GM12878 (cell line): Measurements from ENCODE around the gene COL18A1.

ENCODE experiments used
- BCL11A ChIP-seq: IDR thresholded peaks from 2 replicates; pipeline ENCODE4 v1.6.1; 2011; ENCODE audit warnings: low read depth, low read length
- EGR1 ChIP-seq, 2 experiments: IDR thresholded peaks; 1 replicate in 1 of 2; 2 replicates in 1 of 2; pipeline ENCODE4 v1.6.1; 2011 to 2012; ENCODE audit warnings: low read depth in 2 of 2, low read length in 2 of 2, borderline replicate concordance in 1 of 2, mild to moderate bottlenecking in 1 of 2, moderate library complexity in 1 of 2
- NFXL1 ChIP-seq: fragments of 450-650 bp; IDR thresholded peaks from 2 replicates; pipeline ENCODE4 v1.6.1; 2017; ENCODE audit warnings: antibody characterized with exemption, mild to moderate bottlenecking, borderline replicate concordance
- POLR2A ChIP-seq: IDR thresholded peaks from 2 replicates; pipeline ENCODE4 v1.6.1; 2011; ENCODE audit warnings: low read depth, mild to moderate bottlenecking, low read length
- ZSCAN29 ChIP-seq: fragments of 450-650 bp; IDR thresholded peaks from 2 replicates; pipeline ENCODE4 v1.6.1; 2017; ENCODE audit warnings: mild to moderate bottlenecking, moderate library complexity
- TF ChIP-seq, protein P1 (sequence below), 3 experiments: IDR thresholded peaks in 2 of 3; conservative IDR thresholded peaks in 1 of 3; 2 replicates each; pipeline ENCODE4 v1.5.1; 2011; ENCODE audit warnings: low read depth in 3 of 3, low read length in 3 of 3, mild to moderate bottlenecking in 3 of 3, control low read depth in 2 of 3, moderate library complexity in 2 of 3, inconsistent platforms in 1 of 3, mixed read lengths in 1 of 3; ENCODE audit not compliant: control insufficient read depth in 2 of 3, insufficient read depth in 1 of 3; ENCODE audit errors: extremely low read depth in 1 of 3
- TF ChIP-seq, protein P2 (sequence below): IDR thresholded peaks from 2 replicates; pipeline ENCODE4 v1.6.1; 2012; ENCODE audit warnings: low read length, inconsistent platforms
- TF ChIP-seq, protein P3 (sequence below): fragments of 450-650 bp; conservative IDR thresholded peaks from 2 replicates; pipeline ENCODE4 v1.6.1; 2017; ENCODE audit warnings: mild to moderate bottlenecking, moderate library complexity
- TF ChIP-seq, protein P4 (sequence below): IDR thresholded peaks from 2 replicates; pipeline ENCODE4 v1.6.1; 2012; ENCODE audit warnings: low read depth, low read length, improper control_type of control experiment

DNA sequence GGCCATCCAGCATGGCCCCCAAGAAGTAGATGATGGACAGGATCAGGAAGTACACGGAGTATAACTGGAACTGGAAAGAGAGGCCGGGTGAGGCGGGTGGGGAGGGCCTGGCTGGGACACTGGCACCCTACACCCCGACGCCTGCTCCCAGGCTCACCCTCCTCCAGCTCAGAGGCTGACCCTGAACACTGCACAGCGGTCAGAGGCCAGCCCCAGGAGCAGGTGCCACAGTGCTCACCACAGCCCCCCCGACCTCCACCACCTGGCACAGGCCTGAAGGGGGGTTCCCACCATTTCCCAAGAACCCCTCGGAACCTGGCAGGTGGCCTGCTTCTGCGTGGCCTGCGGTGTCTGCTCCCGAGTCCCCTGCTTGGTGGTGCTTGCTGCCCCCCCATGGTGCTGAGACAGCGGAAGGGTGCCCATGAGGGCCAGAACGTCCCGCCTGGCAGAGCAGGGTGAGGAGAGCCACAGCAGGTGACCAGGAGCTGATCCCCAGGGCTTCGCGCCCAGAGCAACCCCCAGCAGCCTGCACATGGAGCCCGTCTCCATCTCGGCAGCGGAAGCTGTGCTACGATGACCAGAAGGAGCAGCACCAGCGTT lies 111.2 kb downstream of the COL18A1 start:
- TF ChIP-seq, protein P1, sequence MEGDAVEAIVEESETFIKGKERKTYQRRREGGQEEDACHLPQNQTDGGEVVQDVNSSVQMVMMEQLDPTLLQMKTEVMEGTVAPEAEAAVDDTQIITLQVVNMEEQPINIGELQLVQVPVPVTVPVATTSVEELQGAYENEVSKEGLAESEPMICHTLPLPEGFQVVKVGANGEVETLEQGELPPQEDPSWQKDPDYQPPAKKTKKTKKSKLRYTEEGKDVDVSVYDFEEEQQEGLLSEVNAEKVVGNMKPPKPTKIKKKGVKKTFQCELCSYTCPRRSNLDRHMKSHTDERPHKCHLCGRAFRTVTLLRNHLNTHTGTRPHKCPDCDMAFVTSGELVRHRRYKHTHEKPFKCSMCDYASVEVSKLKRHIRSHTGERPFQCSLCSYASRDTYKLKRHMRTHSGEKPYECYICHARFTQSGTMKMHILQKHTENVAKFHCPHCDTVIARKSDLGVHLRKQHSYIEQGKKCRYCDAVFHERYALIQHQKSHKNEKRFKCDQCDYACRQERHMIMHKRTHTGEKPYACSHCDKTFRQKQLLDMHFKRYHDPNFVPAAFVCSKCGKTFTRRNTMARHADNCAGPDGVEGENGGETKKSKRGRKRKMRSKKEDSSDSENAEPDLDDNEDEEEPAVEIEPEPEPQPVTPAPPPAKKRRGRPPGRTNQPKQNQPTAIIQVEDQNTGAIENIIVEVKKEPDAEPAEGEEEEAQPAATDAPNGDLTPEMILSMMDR (IDR thresholded peaks at IDR 0.05 in 2 of 3, conservative IDR thresholded peaks at IDR 0.05 in 1 of 3; ENCODE audit: control insufficient read depth in 2 of 3, extremely low read depth in 1 of 3, insufficient read depth in 1 of 3, low read depth in 3 of 3, low read length in 3 of 3), result no peak
- TF ChIP-seq, protein P2, sequence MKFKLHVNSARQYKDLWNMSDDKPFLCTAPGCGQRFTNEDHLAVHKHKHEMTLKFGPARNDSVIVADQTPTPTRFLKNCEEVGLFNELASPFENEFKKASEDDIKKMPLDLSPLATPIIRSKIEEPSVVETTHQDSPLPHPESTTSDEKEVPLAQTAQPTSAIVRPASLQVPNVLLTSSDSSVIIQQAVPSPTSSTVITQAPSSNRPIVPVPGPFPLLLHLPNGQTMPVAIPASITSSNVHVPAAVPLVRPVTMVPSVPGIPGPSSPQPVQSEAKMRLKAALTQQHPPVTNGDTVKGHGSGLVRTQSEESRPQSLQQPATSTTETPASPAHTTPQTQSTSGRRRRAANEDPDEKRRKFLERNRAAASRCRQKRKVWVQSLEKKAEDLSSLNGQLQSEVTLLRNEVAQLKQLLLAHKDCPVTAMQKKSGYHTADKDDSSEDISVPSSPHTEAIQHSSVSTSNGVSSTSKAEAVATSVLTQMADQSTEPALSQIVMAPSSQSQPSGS, result no peak
- TF ChIP-seq POLR2A, result no peak
- TF ChIP-seq, protein P3, sequence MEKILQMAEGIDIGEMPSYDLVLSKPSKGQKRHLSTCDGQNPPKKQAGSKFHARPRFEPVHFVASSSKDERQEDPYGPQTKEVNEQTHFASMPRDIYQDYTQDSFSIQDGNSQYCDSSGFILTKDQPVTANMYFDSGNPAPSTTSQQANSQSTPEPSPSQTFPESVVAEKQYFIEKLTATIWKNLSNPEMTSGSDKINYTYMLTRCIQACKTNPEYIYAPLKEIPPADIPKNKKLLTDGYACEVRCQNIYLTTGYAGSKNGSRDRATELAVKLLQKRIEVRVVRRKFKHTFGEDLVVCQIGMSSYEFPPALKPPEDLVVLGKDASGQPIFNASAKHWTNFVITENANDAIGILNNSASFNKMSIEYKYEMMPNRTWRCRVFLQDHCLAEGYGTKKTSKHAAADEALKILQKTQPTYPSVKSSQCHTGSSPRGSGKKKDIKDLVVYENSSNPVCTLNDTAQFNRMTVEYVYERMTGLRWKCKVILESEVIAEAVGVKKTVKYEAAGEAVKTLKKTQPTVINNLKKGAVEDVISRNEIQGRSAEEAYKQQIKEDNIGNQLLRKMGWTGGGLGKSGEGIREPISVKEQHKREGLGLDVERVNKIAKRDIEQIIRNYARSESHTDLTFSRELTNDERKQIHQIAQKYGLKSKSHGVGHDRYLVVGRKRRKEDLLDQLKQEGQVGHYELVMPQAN, result no peak
- no peak for TF ChIP-seq ZSCAN29
- no peak for TF ChIP-seq BCL11A
- TF ChIP-seq EGR1 (IDR thresholded peaks at IDR 0.05; ENCODE audit: borderline replicate concordance in 1 of 2, low read depth in 2 of 2, low read length in 2 of 2), result no peak
- TF ChIP-seq NFXL1, result no peak
- TF ChIP-seq, protein P4, sequence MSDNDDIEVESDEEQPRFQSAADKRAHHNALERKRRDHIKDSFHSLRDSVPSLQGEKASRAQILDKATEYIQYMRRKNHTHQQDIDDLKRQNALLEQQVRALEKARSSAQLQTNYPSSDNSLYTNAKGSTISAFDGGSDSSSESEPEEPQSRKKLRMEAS, result no peak
